Fibroblast of gingiva (primary cell): ENCODE measurements around the gene CALR3.
A peak's percentile ranks its signal among the peaks of the same experiment; 100 is the strongest.
"Not testable (repeated sequence)": the region's sequence is repeated elsewhere in the genome, so short reads cannot be mapped to it uniquely, and the experiment has no call there.

Experiments
- DNase-seq: peaks from one replicate; pipeline ENCODE4 v3.0.0-alpha.2; 2011; ENCODE audit warnings: low read depth

CALR3 gene

GRCh38 chr19:16524991-16525734 lies 29.2 kb upstream of the CALR3 start:
- DNase-seq: no peak

GRCh38 chr19:16522559-16523377 lies 26.8 kb upstream of the CALR3 start:
- DNase-seq: no peak

- DNase-seq: no peak
Measured at GRCh38 chr19:16521715-16522289, 25.8 kb upstream of the CALR3 start.

GRCh38 chr19:16520986-16521624 lies 25.1 kb upstream of the CALR3 start:
- DNase-seq: no peak

GRCh38 chr19:16520074-16520973 lies 24.4 kb upstream of the CALR3 start:
- DNase-seq: no peak

- DNase-seq: no peak
Measured at GRCh38 chr19:16519230-16519687, 23.3 kb upstream of the CALR3 start.

- DNase-seq: no peak
Measured at GRCh38 chr19:16518483-16519229, 22.7 kb upstream of the CALR3 start.

GRCh38 chr19:16518061-16518460 lies 22.1 kb upstream of the CALR3 start:
- DNase-seq: no peak

GRCh38 chr19:16516923-16517610 lies 21.1 kb upstream of the CALR3 start:
- no peak for DNase-seq

- no peak for DNase-seq
Measured at GRCh38 chr19:16516381-16516780, 20.4 kb upstream of the CALR3 start.

GRCh38 chr19:16514383-16515019 lies 18.5 kb upstream of the CALR3 start:
- DNase-seq: no peak

- not testable (repeated sequence) for DNase-seq
Measured at GRCh38 chr19:16512611-16513010, 16.6 kb upstream of the CALR3 start.

GRCh38 chr19:16509141-16510061 lies 13.4 kb upstream of the CALR3 start:
- DNase-seq: peak; percentile 77

- DNase-seq: no peak
Measured at GRCh38 chr19:16508546-16508945, 12.6 kb upstream of the CALR3 start.

GRCh38 chr19:16506961-16507360 lies 11.0 kb upstream of the CALR3 start:
- DNase-seq: no peak

GRCh38 chr19:16506161-16506560 lies 10.2 kb upstream of the CALR3 start:
- DNase-seq: not testable (repeated sequence)

GRCh38 chr19:16504271-16504670 lies 8.3 kb upstream of the CALR3 start:
- DNase-seq: no peak

- DNase-seq: no peak
Measured at GRCh38 chr19:16497837-16498236, 1.9 kb upstream of the CALR3 start.
